Ovary (tissue), 3 donors: ENCODE results near the gene RASGRP4.

Experiments
- CTCF ChIP-seq, 3 donors: fragments of 450-650 bp in 2 of 3; fragments of 200-600 bp in 1 of 3; IDR thresholded peaks; one replicate each; pipeline versions ENCODE4 v1.5.1 to v1.8.0; 2016 to 2022; ENCODE audit warnings: antibody characterized with exemption in 3 of 3, mild to moderate bottlenecking in 1 of 3
- EP300 ChIP-seq: sonication (generic); formaldehyde crosslinking; IDR thresholded peaks from one replicate; pipeline ENCODE4 v1.6.1; 2017; ENCODE audit warnings: antibody characterized with exemption
- POLR2A ChIP-seq: fragments of 450-650 bp; IDR thresholded peaks from one replicate; pipeline ENCODE4 v1.6.1; 2017; ENCODE audit warnings: antibody characterized with exemption, mild to moderate bottlenecking, moderate library complexity
- donor health status: DM: no; HTN: no; CAD: no.

GRCh38 chr19:38385804-38386257 lies 40.2 kb downstream of the RASGRP4 start:
- TF ChIP-seq CTCF (IDR thresholded peaks at IDR 0.05): no peak
- no peak for TF ChIP-seq POLR2A
- TF ChIP-seq EP300: no peak
